Fibroblast of lung (primary cell): Measurements from ENCODE around the gene PPFIBP1. TPM values are rescaled to one million over a fixed set of nuclear protein-coding genes. Genes with fewer than 3 reads are reported as not detected.

Source experiments
- DNase-seq, 2 donors: peaks; one replicate each; pipeline versions ENCODE4 v3.0.0 to v3.0.0-alpha.2; 2010; ENCODE audit warnings: low read depth in 2 of 2
- H2AFZ ChIP-seq: 2 replicates; pipeline ENCODE4 v1.5.1; 2012; ENCODE audit warnings: low read length, control low read depth, inconsistent platforms
- H3K27ac ChIP-seq: 2 replicates; pipeline ENCODE4 v1.5.1; 2011; ENCODE audit warnings: low read length, control low read depth; ENCODE audit not compliant: insufficient read depth
- H3K27me3 ChIP-seq: 2 replicates; pipeline ENCODE4 v1.5.1; 2011; ENCODE audit warnings: mild to moderate bottlenecking, low read length; ENCODE audit not compliant: control insufficient read depth, insufficient read depth
- H3K36me3 ChIP-seq: 2 replicates; pipeline ENCODE4 v1.5.1; 2011; ENCODE audit warnings: low read length; ENCODE audit not compliant: control insufficient read depth, insufficient read depth
- H3K4me1 ChIP-seq: 2 replicates; pipeline ENCODE4 v1.5.1; 2011; ENCODE audit warnings: low read length; ENCODE audit not compliant: control insufficient read depth, insufficient read depth; ENCODE audit errors: extremely low read depth
- H3K4me2 ChIP-seq: 2 replicates; pipeline ENCODE4 v1.5.1; 2011; ENCODE audit warnings: low read length, control low read depth; ENCODE audit not compliant: insufficient read depth; ENCODE audit errors: extremely low read depth
- H3K4me3 ChIP-seq, 4 experiments: fragments of 200-600 bp in 1 of 4; sonication (generic) in 1 of 4; replicated peaks in 1 of 4; 2 replicates each; pipeline ENCODE4 v1.5.1; 2011 to 2016; ENCODE audit warnings: low read length in 4 of 4, low read depth in 3 of 4, mild to moderate bottlenecking in 3 of 4, control low read depth in 2 of 4, inconsistent platforms in 1 of 4, mixed read lengths in 1 of 4; ENCODE audit not compliant: insufficient read depth in 1 of 4; ENCODE audit errors: control extremely low read depth in 1 of 4
- H3K79me2 ChIP-seq: 2 replicates; pipeline ENCODE4 v1.5.1; 2012; ENCODE audit warnings: mild to moderate bottlenecking, low read length, inconsistent platforms; ENCODE audit not compliant: control insufficient read depth, insufficient read depth
- H3K9ac ChIP-seq: 2 replicates; pipeline ENCODE4 v1.5.1; 2011; ENCODE audit warnings: mild to moderate bottlenecking, low read length, control low read depth; ENCODE audit not compliant: insufficient read depth
- H3K9me3 ChIP-seq: 2 replicates; pipeline ENCODE4 v1.5.1; 2012; ENCODE audit warnings: low read depth, low read length; ENCODE audit not compliant: control insufficient read depth, insufficient read depth
- H4K20me1 ChIP-seq: 2 replicates; pipeline ENCODE4 v1.5.1; 2011; ENCODE audit warnings: low read length; ENCODE audit not compliant: control insufficient read depth, insufficient read depth; ENCODE audit errors: extremely low read depth
- EZH2 ChIP-seq: IDR thresholded peaks from 2 replicates; pipeline ENCODE4 v1.5.1; 2012; ENCODE audit warnings: low read length, control low read depth, mild to moderate bottlenecking; ENCODE audit errors: missing control alignments
- polyA plus RNA-seq, 2 donors: library from polyadenylated mRNA; depleted of rRNA in 1 of 2; stranded (reverse) in 1 of 2; unstranded in 1 of 2; fragments of >200 nt; gene quantifications; 2 replicates each; pipeline ENCODE4 v1.2.1, GENCODE V29; 2011 to 2012; ENCODE audit warnings: missing spikeins in 1 of 2
- total RNA-seq: library from RNA; depleted of rRNA; stranded (reverse); fragments of >200 nt; gene quantifications from 2 replicates; pipeline ENCODE4 v1.2.1, GENCODE V29; 2014
- TF ChIP-seq, protein P1 (sequence below), 2 donors: IDR thresholded peaks in 1 of 2; conservative IDR thresholded peaks in 1 of 2; 1 replicate in 1 of 2; 2 replicates in 1 of 2; pipeline ENCODE4 v1.5.1; 2011 to 2012; ENCODE audit warnings: low read length in 2 of 2, control low read depth in 1 of 2, inconsistent platforms in 1 of 2, low read depth in 1 of 2, mild to moderate bottlenecking in 1 of 2

Gene PPFIBP1
- total and polyA plus RNA-seq, 2 donors (not counting 1 experiment from before 2014, with no cell fraction given), result 65.1 to 93.0 TPM

- no peak overlapping the region for H3K4me3 ChIP-seq
- no peak overlapping the region for H2AFZ ChIP-seq
- H3K36me3 ChIP-seq, result no peaks in the 10 kb centered on the region
- no peak overlapping the region for H3K4me2 ChIP-seq
- no peaks in the 10 kb centered on the region for H3K9me3 ChIP-seq
- no peak overlapping the region for H3K27ac ChIP-seq
- no peaks in the 10 kb centered on the region for H3K79me2 ChIP-seq
- DNase-seq, result no peak
- H4K20me1 ChIP-seq, result no peaks in the 10 kb centered on the region
- no peak overlapping the region for H3K9ac ChIP-seq
- TF ChIP-seq, protein P1, sequence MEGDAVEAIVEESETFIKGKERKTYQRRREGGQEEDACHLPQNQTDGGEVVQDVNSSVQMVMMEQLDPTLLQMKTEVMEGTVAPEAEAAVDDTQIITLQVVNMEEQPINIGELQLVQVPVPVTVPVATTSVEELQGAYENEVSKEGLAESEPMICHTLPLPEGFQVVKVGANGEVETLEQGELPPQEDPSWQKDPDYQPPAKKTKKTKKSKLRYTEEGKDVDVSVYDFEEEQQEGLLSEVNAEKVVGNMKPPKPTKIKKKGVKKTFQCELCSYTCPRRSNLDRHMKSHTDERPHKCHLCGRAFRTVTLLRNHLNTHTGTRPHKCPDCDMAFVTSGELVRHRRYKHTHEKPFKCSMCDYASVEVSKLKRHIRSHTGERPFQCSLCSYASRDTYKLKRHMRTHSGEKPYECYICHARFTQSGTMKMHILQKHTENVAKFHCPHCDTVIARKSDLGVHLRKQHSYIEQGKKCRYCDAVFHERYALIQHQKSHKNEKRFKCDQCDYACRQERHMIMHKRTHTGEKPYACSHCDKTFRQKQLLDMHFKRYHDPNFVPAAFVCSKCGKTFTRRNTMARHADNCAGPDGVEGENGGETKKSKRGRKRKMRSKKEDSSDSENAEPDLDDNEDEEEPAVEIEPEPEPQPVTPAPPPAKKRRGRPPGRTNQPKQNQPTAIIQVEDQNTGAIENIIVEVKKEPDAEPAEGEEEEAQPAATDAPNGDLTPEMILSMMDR (conservative IDR thresholded peaks at IDR 0.05 in 1 of 2, IDR thresholded peaks at IDR 0.05 in 1 of 2; ENCODE audit: low read depth in 1 of 2, low read length in 2 of 2), result no peak
- TF ChIP-seq EZH2, result no peak
- H3K27me3 ChIP-seq, result no peaks in the 10 kb centered on the region
- no peaks in the 10 kb centered on the region for H3K4me1 ChIP-seq
Observed at GRCh38 chr12:27488479-27488878, 35.5 kb upstream of the PPFIBP1 start.

- no peak overlapping the region for H3K9ac ChIP-seq
- TF ChIP-seq, protein P1 (conservative IDR thresholded peaks at IDR 0.05 in 1 of 2, IDR thresholded peaks at IDR 0.05 in 1 of 2; ENCODE audit: low read depth in 1 of 2, low read length in 2 of 2), result no peak
- no peak overlapping the region for H2AFZ ChIP-seq
- no peak overlapping the region for H3K27ac ChIP-seq
- H4K20me1 ChIP-seq, result no peaks in the 10 kb centered on the region
- H3K4me1 ChIP-seq, result no peaks in the 10 kb centered on the region
- no peak for DNase-seq
- H3K27me3 ChIP-seq, result no peaks in the 10 kb centered on the region
- H3K4me2 ChIP-seq, result no peak overlapping the region
- H3K36me3 ChIP-seq, result no peaks in the 10 kb centered on the region
- no peak overlapping the region for H3K4me3 ChIP-seq
- no peaks in the 10 kb centered on the region for H3K79me2 ChIP-seq
- H3K9me3 ChIP-seq, result no peaks in the 10 kb centered on the region
Observed at GRCh38 chr12:27491226-27491625, 32.8 kb upstream of the PPFIBP1 start.

GRCh38 chr12:27493260-27493940, 30.6 kb upstream of the PPFIBP1 start:
- TF ChIP-seq EZH2, result no peak
- TF ChIP-seq, protein P1 (conservative IDR thresholded peaks at IDR 0.05 in 1 of 2, IDR thresholded peaks at IDR 0.05 in 1 of 2; ENCODE audit: low read depth in 1 of 2, low read length in 2 of 2), result no peak
- no peaks in the 10 kb centered on the region for H3K27me3 ChIP-seq
- no peak overlapping the region for H3K4me2 ChIP-seq
- no peaks in the 10 kb centered on the region for H3K4me1 ChIP-seq
- no peaks in the 10 kb centered on the region for H3K79me2 ChIP-seq
- H3K9me3 ChIP-seq, result no peaks in the 10 kb centered on the region
- DNase-seq, result no peak
- H3K9ac ChIP-seq, result no peak overlapping the region
- no peak overlapping the region for H3K27ac ChIP-seq
- no peaks in the 10 kb centered on the region for H3K36me3 ChIP-seq
- H3K4me3 ChIP-seq, result no peak overlapping the region
- no peaks in the 10 kb centered on the region for H4K20me1 ChIP-seq
- H2AFZ ChIP-seq, result no peak overlapping the region
